Smooth muscle cell (in vitro differentiated cells): ENCODE results near the gene MAPK14. TPM values are rescaled to one million over a fixed set of nuclear protein-coding genes. Genes with fewer than 3 reads are reported as not detected.
A peak's percentile ranks its signal among the peaks of the same experiment; 100 is the strongest.

Experiments
- DNase-seq: peaks from one replicate; lab custom pipeline; 2025; ENCODE audit not compliant: unreplicated experiment; lab: John Stamatoyannopoulos, UW
- H2AFZ ChIP-seq: fragments of 200-600 bp; sonication (generic); 2 replicates; pipeline ENCODE4 v1.6.0; 2016; ENCODE audit warnings: antibody characterized with exemption, low read depth, mild to moderate bottlenecking
- H3F3A ChIP-seq: fragments of 200-600 bp; sonication (generic); 2 replicates; pipeline ENCODE4 v1.6.0; 2017; ENCODE audit warnings: antibody characterized with exemption, low read depth
- H3K27ac ChIP-seq: fragments of 200-600 bp; sonication (generic); 2 replicates; pipeline ENCODE4 v1.5.1; 2016; ENCODE audit warnings: low read depth, mild to moderate bottlenecking
- H3K27me3 ChIP-seq: fragments of 200-600 bp; sonication (generic); 2 replicates; pipeline ENCODE4 v1.6.1; 2016; ENCODE audit warnings: low read depth, mild to moderate bottlenecking
- H3K36me3 ChIP-seq: fragments of 200-600 bp; sonication (generic); 2 replicates; pipeline ENCODE4 v1.5.1; 2016; ENCODE audit warnings: low read depth
- H3K4me1 ChIP-seq: fragments of 200-600 bp; sonication (generic); 2 replicates; pipeline ENCODE4 v1.5.1; 2016; ENCODE audit warnings: low read depth
- H3K4me2 ChIP-seq: fragments of 200-600 bp; sonication (generic); 2 replicates; pipeline ENCODE4 v1.6.0; 2016; ENCODE audit warnings: mild to moderate bottlenecking
- H3K4me3 ChIP-seq: fragments of 200-600 bp; sonication (generic); 2 replicates; pipeline ENCODE4 v1.5.1; 2016; ENCODE audit warnings: mild to moderate bottlenecking
- H3K79me2 ChIP-seq: fragments of 200-600 bp; sonication (generic); 2 replicates; pipeline ENCODE4 v1.6.0; 2016; ENCODE audit warnings: low read depth, mild to moderate bottlenecking
- H3K9ac ChIP-seq: fragments of 200-600 bp; sonication (generic); 2 replicates; pipeline ENCODE4 v1.6.0; 2016; ENCODE audit warnings: low read depth
- H3K9me3 ChIP-seq: fragments of 200-600 bp; sonication (generic); replicated peaks from 2 replicates; pipeline ENCODE4 v1.5.1; 2016; ENCODE audit warnings: low read depth
- H4K20me1 ChIP-seq: fragments of 200-600 bp; sonication (generic); 2 replicates; pipeline ENCODE4 v1.6.0; 2016; ENCODE audit warnings: low read depth
- CTCF ChIP-seq: fragments of 200-600 bp; sonication (generic); IDR thresholded peaks from 2 replicates; pipeline ENCODE4 v1.5.1; 2017; ENCODE audit warnings: borderline replicate concordance, mild to moderate bottlenecking, antibody characterized with exemption; ENCODE audit not compliant: insufficient read depth, poor library complexity, severe bottlenecking
- WGBS: methylation state at CpG from one replicate; pipeline ENCODE4 v1.1.7; 2016; ENCODE audit warnings: low lambda C conversion rate; 5-methylcytosine and 5-hydroxymethylcytosine counted together
- polyA plus RNA-seq: library from polyadenylated mRNA; unstranded; fragments of >200 nt; fragmentation: Nextera tagmentation; extraction: Ambion mirVana; gene quantifications from 2 replicates; pipeline ENCODE4 v1.2.1, GENCODE V29; 2016
- total RNA-seq: library from RNA; depleted of rRNA; stranded (reverse); fragments of >200 nt; gene quantifications from 2 replicates; pipeline ENCODE4 v1.2.3, GENCODE V29; 2014

The MAPK14 gene
- total and polyA plus RNA-seq, 2 experiments from 2014 or later: 28.0 to 62.8 TPM

GRCh38 chr6:36033935-36034334 lies 6.3 kb downstream of the MAPK14 start:
- 34% methylated on average over 3 of the region's 3 CpGs for WGBS
- Histone ChIP-seq H3K36me3 (no peaks in the 10 kb centered on the region), H3K27me3 (no peaks in the 10 kb centered on the region), H3K27ac (peak overlapping the region; percentile 16), H3F3A (no peaks in the 10 kb centered on the region), H3K79me2 (peaks cover 100% of the 10 kb centered on the region), H3K4me3 (no peak overlapping the region), H3K9me3 (no peaks in the 10 kb centered on the region), H4K20me1 (peaks cover 97% of the 10 kb centered on the region), H3K4me2 (peak overlapping the region; percentile 4), H2AFZ (no peak overlapping the region), H3K9ac (no peak overlapping the region), H3K4me1 (peaks cover 22% of the 10 kb centered on the region)
- TF ChIP-seq CTCF: no peak
- DNase-seq: no peak

GRCh38 chr6:36034441-36034840 lies 6.8 kb downstream of the MAPK14 start:
- no peak overlapping the region for H3K4me3 ChIP-seq
- H3K27ac ChIP-seq: peak overlapping the region; percentile 16
- no peak overlapping the region for H2AFZ ChIP-seq
- no peak for TF ChIP-seq CTCF
- peaks cover 100% of the 10 kb centered on the region for H3K79me2 ChIP-seq
- WGBS: 77% methylated on average over 3 of the region's 3 CpGs
- no peaks in the 10 kb centered on the region for H3F3A ChIP-seq
- peaks cover 97% of the 10 kb centered on the region for H4K20me1 ChIP-seq
- peaks cover 20% of the 10 kb centered on the region for H3K4me1 ChIP-seq
- no peaks in the 10 kb centered on the region for H3K9me3 ChIP-seq
- DNase-seq: no peak
- H3K4me2 ChIP-seq: no peak overlapping the region
- no peaks in the 10 kb centered on the region for H3K27me3 ChIP-seq
- no peak overlapping the region for H3K9ac ChIP-seq
- H3K36me3 ChIP-seq: no peaks in the 10 kb centered on the region

- Histone ChIP-seq H3K79me2 (peaks cover 100% of the 10 kb centered on the region), H3K4me1 (peaks cover 12% of the 10 kb centered on the region), H3F3A (no peaks in the 10 kb centered on the region), H3K27me3 (no peaks in the 10 kb centered on the region), H4K20me1 (peaks cover 97% of the 10 kb centered on the region), H3K9me3 (no peaks in the 10 kb centered on the region), H3K9ac (no peak overlapping the region), H3K4me3 (no peak overlapping the region), H2AFZ (no peak overlapping the region), H3K36me3 (no peaks in the 10 kb centered on the region), H3K4me2 (no peak overlapping the region), H3K27ac (no peak overlapping the region)
- WGBS: 82% methylated on average over 4 of the region's 4 CpGs
- no peak for TF ChIP-seq CTCF
- no peak for DNase-seq
Measured at GRCh38 chr6:36035225-36035624, 7.6 kb downstream of the MAPK14 start.

GRCh38 chr6:36038120-36038876 lies 10.7 kb downstream of the MAPK14 start:
- Histone ChIP-seq H3K4me2 (no peak overlapping the region), H2AFZ (no peak overlapping the region), H4K20me1 (peaks cover 100% of the 10 kb centered on the region), H3K27ac (peak overlapping the region; percentile 72), H3K9ac (peak overlapping the region; percentile 55), H3K4me1 (peaks cover 12% of the 10 kb centered on the region), H3F3A (no peaks in the 10 kb centered on the region), H3K36me3 (no peaks in the 10 kb centered on the region), H3K27me3 (no peaks in the 10 kb centered on the region), H3K79me2 (peaks cover 100% of the 10 kb centered on the region), H3K4me3 (no peak overlapping the region), H3K9me3 (no peaks in the 10 kb centered on the region)
- no peak for DNase-seq
- no peak for TF ChIP-seq CTCF
- 84% methylated on average over 4 of the region's 4 CpGs for WGBS
